ENCODE measurements around the gene PDK1. TPM values are rescaled to one million over a fixed set of nuclear protein-coding genes. Genes with fewer than 3 reads are reported as not detected.
"Not testable (repeated sequence)": the region's sequence is repeated elsewhere in the genome, so short reads cannot be mapped to it uniquely, and the experiment has no call there.

The PDK1 gene
- polyA plus RNA-seq, 3 donors: 5.4 to 10.3 (median 9.7) TPM

GRCh38 chr2:172533687-172534086 lies 22.2 kb upstream of the PDK1 start:
- Histone ChIP-seq H3K79me2 (ENCODE audit: insufficient read depth, low read length) (no peaks in the 10 kb centered on the region), H3K27ac (ENCODE audit: low read depth in 1 of 2, low read length in 2 of 2) (no peak overlapping the region), H3K4me2 (replicated peaks; ENCODE audit: extremely low read depth, low read length, poor library complexity, severe bottlenecking) (no peak overlapping the region), H3K4me1 (ENCODE audit: control insufficient read depth in 1 of 2, insufficient read depth in 2 of 2, low read length in 2 of 2) (no peaks in the 10 kb centered on the region), H2AFZ (ENCODE audit: insufficient read depth, low read depth, low read length, poor library complexity, severe bottlenecking) (no peak overlapping the region), H3K36me3 (replicated peaks in 1 of 2; ENCODE audit: control insufficient read depth in 1 of 2, insufficient read depth in 2 of 2, low read length in 2 of 2) (no peaks in the 10 kb centered on the region), H3K27me3 (ENCODE audit: control insufficient read depth in 2 of 2, insufficient read depth in 2 of 2, low read length in 2 of 2) (no peaks in the 10 kb centered on the region), H3K4me3 (replicated peaks in 1 of 3; ENCODE audit: low read depth in 2 of 3, low read length in 3 of 3) (no peak overlapping the region), H3K9ac (ENCODE audit: insufficient read depth, low read length, poor library complexity, severe bottlenecking) (no peak overlapping the region), H4K20me1 (ENCODE audit: insufficient read depth, low read length) (no peaks in the 10 kb centered on the region), H3K9me3 (replicated peaks in 1 of 2; ENCODE audit: control insufficient read depth in 1 of 2, insufficient read depth in 1 of 2, low read length in 2 of 2) (peaks cover 27 to 44% of the 10 kb centered on the region in 2 donors)
- intact Hi-C loops (cut with micrococcal nuclease): no loop called here
- Mint-ChIP-seq H3K27ac (no peak overlapping the region), H3K9me3 (peaks cover 32 to 63% (median 49%) of the 10 kb centered on the region in 7 donors), H3K27me3 (ENCODE audit: low read depth in 3 of 3) (no peaks in the 10 kb centered on the region), H3K36me3 (peaks cover 9 to 17% of the 10 kb centered on the region in 2 donors), H3K4me3 (no peak overlapping the region), H3K4me1 (no peaks in the 10 kb centered on the region)
- no peak for TF ChIP-seq CTCF (IDR thresholded peaks at IDR 0.05)
- no CpG with 5 or more reads among the region's 1 CpG for WGBS (ENCODE audit: insufficient coverage)
- DNase-seq: no peak

- WGBS (ENCODE audit: insufficient coverage): no CpG with 5 or more reads among the region's 3 CpGs
- H3K36me3 Mint-ChIP-seq: peaks cover 4 to 10% of the 10 kb centered on the region in 2 donors
- no peak overlapping the region for H3K27ac Mint-ChIP-seq
- no peak overlapping the region for H3K27ac ChIP-seq (ENCODE audit: low read depth in 1 of 2, low read length in 2 of 2)
- no peaks in the 10 kb centered on the region for H3K79me2 ChIP-seq (ENCODE audit: insufficient read depth, low read length)
- no peak for DNase-seq
- H3K9me3 Mint-ChIP-seq: peaks cover 27 to 67% (median 55%) of the 10 kb centered on the region in 7 donors
- TF ChIP-seq CTCF (IDR thresholded peaks at IDR 0.05): no peak
- no peaks in the 10 kb centered on the region for H3K36me3 ChIP-seq (replicated peaks in 1 of 2; ENCODE audit: control insufficient read depth in 1 of 2, insufficient read depth in 2 of 2, low read length in 2 of 2)
- H3K4me3 ChIP-seq (replicated peaks in 1 of 3; ENCODE audit: low read depth in 2 of 3, low read length in 3 of 3): no peak overlapping the region
- H3K4me3 Mint-ChIP-seq: no peak overlapping the region
- H4K20me1 ChIP-seq (ENCODE audit: insufficient read depth, low read length): no peaks in the 10 kb centered on the region
- H3K9ac ChIP-seq (ENCODE audit: insufficient read depth, low read length, poor library complexity, severe bottlenecking): no peak overlapping the region
- no peaks in the 10 kb centered on the region for H3K4me1 ChIP-seq (ENCODE audit: control insufficient read depth in 1 of 2, insufficient read depth in 2 of 2, low read length in 2 of 2)
- H3K27me3 Mint-ChIP-seq (ENCODE audit: low read depth in 3 of 3): no peaks in the 10 kb centered on the region
- H3K4me2 ChIP-seq (replicated peaks; ENCODE audit: extremely low read depth, low read length, poor library complexity, severe bottlenecking): no peak overlapping the region
- no peaks in the 10 kb centered on the region for H3K27me3 ChIP-seq (ENCODE audit: control insufficient read depth in 2 of 2, insufficient read depth in 2 of 2, low read length in 2 of 2)
- H3K4me1 Mint-ChIP-seq: no peaks in the 10 kb centered on the region
- intact Hi-C loops (cut with micrococcal nuclease): no loop called here
- peaks cover 32 to 54% of the 10 kb centered on the region in 2 donors for H3K9me3 ChIP-seq (replicated peaks in 1 of 2; ENCODE audit: control insufficient read depth in 1 of 2, insufficient read depth in 1 of 2, low read length in 2 of 2)
- H2AFZ ChIP-seq (ENCODE audit: insufficient read depth, low read depth, low read length, poor library complexity, severe bottlenecking): no peak overlapping the region
Observed at GRCh38 chr2:172535119-172535518, 20.8 kb upstream of the PDK1 start.

GRCh38 chr2:172537851-172538250 lies 18.0 kb upstream of the PDK1 start:
- H3K27ac ChIP-seq (ENCODE audit: low read depth in 1 of 2, low read length in 2 of 2); H3K4me3 Mint-ChIP-seq; H3K4me1 Mint-ChIP-seq; H3K4me3 ChIP-seq (replicated peaks in 1 of 3; ENCODE audit: low read depth in 2 of 3, low read length in 3 of 3); H2AFZ ChIP-seq (ENCODE audit: insufficient read depth, low read depth, low read length, poor library complexity, severe bottlenecking); DNase-seq; H3K36me3 ChIP-seq (replicated peaks in 1 of 2; ENCODE audit: control insufficient read depth in 1 of 2, insufficient read depth in 2 of 2, low read length in 2 of 2); H3K9ac ChIP-seq (ENCODE audit: insufficient read depth, low read length, poor library complexity, severe bottlenecking); H4K20me1 ChIP-seq (ENCODE audit: insufficient read depth, low read length); H3K4me1 ChIP-seq (ENCODE audit: control insufficient read depth in 1 of 2, insufficient read depth in 2 of 2, low read length in 2 of 2); H3K4me2 ChIP-seq (replicated peaks; ENCODE audit: extremely low read depth, low read length, poor library complexity, severe bottlenecking); H3K27me3 Mint-ChIP-seq (ENCODE audit: low read depth in 3 of 3); H3K27ac Mint-ChIP-seq; intact Hi-C loops (cut with micrococcal nuclease); H3K27me3 ChIP-seq (ENCODE audit: control insufficient read depth in 2 of 2, insufficient read depth in 2 of 2, low read length in 2 of 2); H3K79me2 ChIP-seq (ENCODE audit: insufficient read depth, low read length): not testable (repeated sequence)
- H3K9me3 Mint-ChIP-seq: peaks cover 34 to 82% (median 59%) of the 10 kb centered on the region in 7 donors
- peaks cover 2 to 10% of the 10 kb centered on the region in 2 donors for H3K36me3 Mint-ChIP-seq
- WGBS (ENCODE audit: insufficient coverage): 100% methylated on average over 4 of the region's 37 CpGs
- H3K9me3 ChIP-seq (replicated peaks in 1 of 2; ENCODE audit: control insufficient read depth in 1 of 2, insufficient read depth in 1 of 2, low read length in 2 of 2): peaks cover 30 to 51% of the 10 kb centered on the region in 2 donors

Data from CD14-positive monocyte (primary cell).